ENCODE data around the gene FUS. TPM values are rescaled to one million over a fixed set of nuclear protein-coding genes. Genes with fewer than 3 reads are reported as not detected.
"Not testable (repeated sequence)": the region's sequence is repeated elsewhere in the genome, so short reads cannot be mapped to it uniquely, and the experiment has no call there.

Gene FUS
- total and polyA plus RNA-seq, 2 experiments from 2014 or later = 247 to 528 TPM

GRCh38 chr16:31143694-31144148 lies 36.2 kb upstream of the FUS start:
- Histone ChIP-seq H3K36me3 (ENCODE audit: insufficient read depth) (no peaks in the 10 kb centered on the region; the same call in 1 of the 2 replicates), H3K27me3 (ENCODE audit: insufficient read depth) (peaks cover 45% of the 10 kb centered on the region), H3K4me1 (ENCODE audit: insufficient read depth) (peaks cover 21% of the 10 kb centered on the region), H3K4me3 (no peak overlapping the region), H3K79me2 (replicated peaks; ENCODE audit: insufficient read depth) (no peaks in the 10 kb centered on the region), H3K9me2 (ENCODE audit: insufficient read depth) (no peaks in the 10 kb centered on the region), H3F3A (replicated peaks; ENCODE audit: low read depth) (0 out of 2 replicates have a peak, but pooled peaks cover 11% of the 10 kb centered on the region), H2AFZ (no peak overlapping the region; the same call in 1 of the 2 replicates), H3K4me2 (no peak overlapping the region), H3K27ac (ENCODE audit: low read depth) (no peak overlapping the region), H4K20me1 (replicated peaks; ENCODE audit: insufficient read depth) (no peaks in the 10 kb centered on the region)
- Mint-ChIP-seq H3K9me3 (no peaks in the 10 kb centered on the region; the same call in 2 of the 3 replicates), H3K36me3 (ENCODE audit: low read depth) (no peaks in the 10 kb centered on the region; the same call in 2 of the 3 replicates), H3K27ac (no peak overlapping the region), H3K27me3 (ENCODE audit: insufficient read depth, low read depth, poor library complexity) (peaks cover 42% of the 10 kb centered on the region), H3K4me3 (peak overlapping the region; percentile 37; the same call in 2 of the 3 replicates), H3K4me1 (peaks cover 31% of the 10 kb centered on the region)
- DNase-seq (ENCODE audit: low spot score) (peak; percentile 56), ATAC-seq (no peak)
- TF ChIP-seq ETS1 (IDR thresholded peaks at IDR 0.05) = no peak
- peak; percentile 6 to 27; a peak in 2 of 4 replicates for TF ChIP-seq CTCF (conservative IDR thresholded peaks at IDR 0.05; ENCODE audit: low read depth in 2 of 2)
- TF ChIP-seq ZNF331 (CRISPR knock-in tag; IDR thresholded peaks at IDR 0.05; ENCODE audit: low read depth) = no peak
- no peak for TF ChIP-seq JUNB (IDR thresholded peaks at IDR 0.05; ENCODE audit: unreplicated experiment)

DNA sequence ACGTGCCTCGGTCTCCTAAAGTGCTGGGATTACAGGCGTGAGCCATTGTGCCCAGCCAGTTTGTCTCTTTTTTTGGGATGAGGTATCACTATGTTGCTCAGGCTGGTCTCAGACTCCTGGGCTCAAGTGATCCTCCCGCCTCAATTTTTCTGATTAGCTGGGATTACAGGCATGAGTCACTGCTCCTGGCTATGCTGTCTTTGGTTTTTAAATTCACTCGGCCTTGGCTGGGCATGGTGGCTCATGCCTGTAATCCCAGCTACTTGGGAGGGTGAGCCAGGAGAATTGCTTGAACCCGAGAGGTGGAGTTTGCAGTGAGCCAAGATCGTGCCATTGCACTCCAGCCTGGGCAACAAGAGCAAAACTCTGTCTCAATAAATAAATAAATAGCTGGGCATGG lies 35.5 kb upstream of the FUS start:
- H3K36me3 ChIP-seq (ENCODE audit: insufficient read depth); ATAC-seq; DNase-seq (ENCODE audit: low spot score); H4K20me1 ChIP-seq (replicated peaks; ENCODE audit: insufficient read depth); H3K9me3 Mint-ChIP-seq; H3K79me2 ChIP-seq (replicated peaks; ENCODE audit: insufficient read depth); H3K4me3 Mint-ChIP-seq; H3K36me3 Mint-ChIP-seq (ENCODE audit: low read depth); H3K4me2 ChIP-seq; H3K27ac ChIP-seq (ENCODE audit: low read depth); H3K27ac Mint-ChIP-seq; H3K9me2 ChIP-seq (ENCODE audit: insufficient read depth); H2AFZ ChIP-seq; H3K4me3 ChIP-seq: not testable (repeated sequence)
- Mint-ChIP-seq H3K27me3 (ENCODE audit: insufficient read depth, low read depth, poor library complexity) (peaks cover 41% of the 10 kb centered on the region), H3K4me1 (peaks cover 28% of the 10 kb centered on the region)
- Histone ChIP-seq H3F3A (replicated peaks; ENCODE audit: low read depth) (0 out of 2 replicates have a peak, but pooled peaks cover 11% of the 10 kb centered on the region), H3K27me3 (ENCODE audit: insufficient read depth) (peaks cover 46% of the 10 kb centered on the region), H3K4me1 (ENCODE audit: insufficient read depth) (peaks cover 21% of the 10 kb centered on the region)

DNA sequence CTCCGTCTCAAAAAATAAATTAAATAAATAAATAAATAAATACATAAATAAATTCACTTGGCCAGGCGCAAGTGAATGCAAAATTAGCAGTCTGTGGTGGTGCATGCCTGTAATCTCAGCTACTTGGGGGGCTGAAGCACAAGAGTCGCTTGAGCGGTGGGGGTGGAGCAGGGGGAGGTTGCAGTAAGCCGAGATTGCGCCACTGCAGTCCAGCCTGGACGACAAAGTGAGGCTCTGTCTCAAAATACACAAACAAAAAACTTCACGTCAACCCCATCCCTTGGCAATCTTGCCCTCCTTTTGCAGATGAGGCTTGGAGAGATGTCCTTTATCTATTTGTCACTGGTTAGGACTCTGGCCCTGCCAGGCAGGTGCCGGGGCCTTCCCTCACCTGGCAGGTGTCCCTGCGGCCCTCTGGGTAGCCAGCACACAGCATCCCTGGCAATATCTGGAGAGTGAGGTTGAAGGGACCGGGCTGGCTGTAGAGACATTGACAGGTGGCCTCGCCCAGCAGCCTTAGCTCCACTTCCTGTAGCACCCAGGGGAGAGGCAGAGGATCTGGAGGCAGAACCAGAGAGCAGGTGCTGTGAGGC lies 34.4 kb upstream of the FUS start:
- H3K79me2 ChIP-seq (replicated peaks; ENCODE audit: insufficient read depth) = no peaks in the 10 kb centered on the region
- Mint-ChIP-seq H3K27me3 (ENCODE audit: insufficient read depth, low read depth, poor library complexity) (peaks cover 41% of the 10 kb centered on the region), H3K27ac (no peak overlapping the region), H3K4me1 (peaks cover 32% of the 10 kb centered on the region), H3K4me3 (no peak overlapping the region), H3K36me3 (ENCODE audit: low read depth) (no peaks in the 10 kb centered on the region; the same call in 2 of the 3 replicates), H3K9me3 (no peaks in the 10 kb centered on the region; the same call in 2 of the 3 replicates)
- no peak overlapping the region for H2AFZ ChIP-seq
- 0 out of 2 replicates have a peak, but pooled peaks cover 11% of the 10 kb centered on the region for H3F3A ChIP-seq (replicated peaks; ENCODE audit: low read depth)
- no peaks in the 10 kb centered on the region; the same call in 1 of the 2 replicates for H3K36me3 ChIP-seq (ENCODE audit: insufficient read depth)
- no peaks in the 10 kb centered on the region for H3K9me2 ChIP-seq (ENCODE audit: insufficient read depth)
- no peak overlapping the region for H3K4me2 ChIP-seq
- H3K27me3 ChIP-seq (ENCODE audit: insufficient read depth) = peaks cover 46% of the 10 kb centered on the region
- ATAC-seq (no peak), DNase-seq (ENCODE audit: low spot score) (no peak)
- H3K27ac ChIP-seq (ENCODE audit: low read depth) = no peak overlapping the region
- H3K4me3 ChIP-seq = no peak overlapping the region
- H3K4me1 ChIP-seq (ENCODE audit: insufficient read depth) = peaks cover 21% of the 10 kb centered on the region
- H4K20me1 ChIP-seq (replicated peaks; ENCODE audit: insufficient read depth) = no peaks in the 10 kb centered on the region
- no peak for TF ChIP-seq CTCF (conservative IDR thresholded peaks at IDR 0.05; ENCODE audit: low read depth in 2 of 2)
- TF ChIP-seq ETS1 (IDR thresholded peaks at IDR 0.05) = no peak
- TF ChIP-seq EZH2 (IDR thresholded peaks at IDR 0.05; ENCODE audit: low read depth, unreplicated experiment) = no peak
- no peak for TF ChIP-seq NANOG (IDR thresholded peaks at IDR 0.05; ENCODE audit: borderline replicate concordance)
- TF ChIP-seq CREB1 (CRISPR knock-in tag; IDR thresholded peaks at IDR 0.05; ENCODE audit: low read depth) = no peak
